Endothelial cell of umbilical vein (primary cell): ENCODE measurements around the gene RIOX2. TPM values are rescaled to one million over a fixed set of nuclear protein-coding genes. Genes with fewer than 3 reads are reported as not detected.

ENCODE experiments used
- BruUV-seq: library from RNA; stranded (reverse); fragments of 400-500 nt; replicated peaks from 2 replicates; lab custom pipeline; 2021; lab: Mats Ljungman, UMichigan
- CTCF ChIA-PET: fragments of 300-600, 350-600 bp; sonication (Branson Sonifier 250); formaldehyde crosslinking; loops from one replicate; lab custom pipeline; 2021; ENCODE audit warnings: antibody characterized with exemption, inconsistent platforms; lab: Charles Lee
- POLR2A ChIA-PET: fragments of 300-600, 350-600 bp; sonication (Branson Sonifier 250); formaldehyde crosslinking; loops from one replicate; lab custom pipeline; 2021; ENCODE audit warnings: antibody characterized with exemption, inconsistent platforms; lab: Charles Lee
- DNase-seq: peaks from one replicate; pipeline ENCODE4 v3.0.0-alpha.2; 2011; ENCODE audit warnings: low read depth, low spot score
- FAIRE-seq: peaks from 2 replicates; lab custom pipeline; 2011; peaks lifted over from hg19 to GRCh38; lab: Jason Lieb, UNC
- H2AFZ ChIP-seq: 2 replicates; pipeline ENCODE4 v1.6.0; 2012; ENCODE audit warnings: low read depth, low read length, control low read depth, inconsistent platforms
- H3K27ac ChIP-seq: 2 replicates; pipeline ENCODE4 v1.5.1; 2011; ENCODE audit warnings: low read depth, mild to moderate bottlenecking, control low read depth, low read length, moderate library complexity; ENCODE audit not compliant: insufficient read depth
- H3K27me3 ChIP-seq, 2 experiments: 2 replicates each; pipeline versions ENCODE4 v1.6.0 to v1.6.1; 2011; ENCODE audit warnings: low read length in 2 of 2, mixed read lengths in 1 of 2; ENCODE audit not compliant: control insufficient read depth in 2 of 2, insufficient read depth in 2 of 2
- H3K36me3 ChIP-seq, 2 experiments: 2 replicates in 1 of 2; 3 replicates in 1 of 2; pipeline ENCODE4 v1.5.1; 2011; ENCODE audit warnings: low read length in 2 of 2, mild to moderate bottlenecking in 1 of 2, moderate library complexity in 1 of 2; ENCODE audit not compliant: control insufficient read depth in 2 of 2, insufficient read depth in 2 of 2; ENCODE audit errors: extremely low read depth in 1 of 2
- H3K4me1 ChIP-seq: 3 replicates; pipeline ENCODE4 v1.5.1; 2011; ENCODE audit warnings: mild to moderate bottlenecking, low read length; ENCODE audit not compliant: control insufficient read depth, insufficient read depth; ENCODE audit errors: extremely low read depth
- H3K4me2 ChIP-seq: 2 replicates; pipeline ENCODE4 v1.6.1; 2011; ENCODE audit warnings: low read length, control low read depth, mixed read lengths; ENCODE audit not compliant: insufficient read depth
- H3K4me3 ChIP-seq, 3 experiments: fragments of 200-600 bp in 1 of 3; sonication (generic), shearing (Covaris generic) in 1 of 3; replicated peaks in 1 of 3; 2 replicates each; pipeline ENCODE4 v1.5.1; 2011 to 2016; ENCODE audit warnings: control low read depth in 3 of 3, low read length in 3 of 3, mild to moderate bottlenecking in 2 of 3, inconsistent platforms in 1 of 3, low read depth in 1 of 3, moderate library complexity in 1 of 3; ENCODE audit not compliant: insufficient read depth in 1 of 3
- H3K79me2 ChIP-seq: 2 replicates; pipeline ENCODE4 v1.6.0; 2012; ENCODE audit warnings: low read length, inconsistent platforms; ENCODE audit not compliant: control insufficient read depth, insufficient read depth
- H3K9ac ChIP-seq: replicated peaks from 2 replicates; pipeline ENCODE3; 2011; ENCODE audit warnings: low read length, control low read depth; ENCODE audit not compliant: insufficient read depth; ENCODE audit errors: extremely low read depth
- H3K9me1 ChIP-seq: replicated peaks from 3 replicates; pipeline ENCODE4 v1.6.0; 2011; ENCODE audit warnings: mild to moderate bottlenecking, low read length; ENCODE audit not compliant: control insufficient read depth, insufficient read depth; ENCODE audit errors: extremely low read depth
- H3K9me3 ChIP-seq: replicated peaks from 2 replicates; pipeline ENCODE4 v1.5.1; 2012; ENCODE audit warnings: low read length, inconsistent platforms; ENCODE audit not compliant: control insufficient read depth, insufficient read depth
- H4K20me1 ChIP-seq: replicated peaks from 2 replicates; pipeline ENCODE3; 2011; ENCODE audit warnings: mild to moderate bottlenecking, low read length; ENCODE audit not compliant: control insufficient read depth, insufficient read depth; ENCODE audit errors: extremely low read depth
- EZH2 ChIP-seq: IDR thresholded peaks from 2 replicates; pipeline ENCODE4 v1.6.1; 2012; ENCODE audit warnings: borderline replicate concordance, low read depth, mild to moderate bottlenecking, moderate library complexity, low read length, inconsistent platforms; ENCODE audit not compliant: severe bottlenecking
- FOS ChIP-seq: IDR thresholded peaks from 2 replicates; pipeline ENCODE4 v1.6.1; 2011; ENCODE audit warnings: mild to moderate bottlenecking, low read length, moderate library complexity, borderline replicate concordance; ENCODE audit not compliant: insufficient read depth
- GATA2 ChIP-seq: IDR thresholded peaks from 2 replicates; pipeline ENCODE4 v1.7.0; 2011; ENCODE audit warnings: low read depth, mild to moderate bottlenecking, moderate library complexity, mixed read lengths, low read length; ENCODE audit not compliant: insufficient read length, insufficient read depth
- JUN ChIP-seq: IDR thresholded peaks from 2 replicates; pipeline ENCODE4 v1.6.1; 2011; ENCODE audit warnings: borderline replicate concordance, low read depth; ENCODE audit not compliant: insufficient read length, insufficient read depth
- MYC ChIP-seq: IDR thresholded peaks from one replicate; pipeline ENCODE4 v1.6.1; 2011; ENCODE audit warnings: mild to moderate bottlenecking, low read depth, low read length
- POLR2A ChIP-seq: IDR thresholded peaks from 2 replicates; pipeline ENCODE4 v1.6.1; 2012; ENCODE audit warnings: low read depth, mild to moderate bottlenecking, control low read depth, low read length
- POLR2AphosphoS5 ChIP-seq: IDR thresholded peaks from 2 replicates; pipeline ENCODE4 v1.6.1; 2012; ENCODE audit warnings: low read depth, mild to moderate bottlenecking, control low read depth, low read length, moderate library complexity; ENCODE audit not compliant: insufficient read depth
- dilution Hi-C: fragments of 300-500 bp; cut with MboI; formaldehyde crosslinking; loops from one replicate; pipeline ENCODE4 v1.15.0; 2019; ENCODE audit warnings: low sequenced_read_pairs; ENCODE audit not compliant: extremely low pct_ligation_motif_present
- intact Hi-C: fragments of 100-400 bp; cut with micrococcal nuclease; formaldehyde crosslinking; loops from one replicate; pipeline ENCODE4 v1.10.0; 2022
- polyA plus RNA-seq, 4 experiments: library from polyadenylated mRNA; depleted of rRNA in 3 of 4; stranded (reverse) in 3 of 4; unstranded in 1 of 4; fragments of >200 nt; gene quantifications; 2 replicates each; pipeline versions ENCODE4 v1.2.1 to v1.2.3, GENCODE V29; 2011 to 2012; ENCODE audit warnings: missing spikeins in 1 of 4
- total RNA-seq: library from RNA; stranded (reverse); gene quantifications from 2 replicates; pipeline ENCODE4 v1.2.3, GENCODE V29; 2021
- TF ChIP-seq, protein P1 (sequence below): IDR thresholded peaks from 2 replicates; pipeline ENCODE4 v1.6.1; 2011; ENCODE audit not compliant: insufficient read depth, insufficient read length
- TF ChIP-seq, protein P2 (sequence below), 2 donors: IDR thresholded peaks; 1 replicate in 1 of 2; 2 replicates in 1 of 2; pipeline ENCODE4 v1.5.1; 2011; ENCODE audit warnings: low read length in 2 of 2, mild to moderate bottlenecking in 2 of 2, moderate library complexity in 2 of 2, control low read depth in 1 of 2, inconsistent platforms in 1 of 2, low read depth in 1 of 2; ENCODE audit not compliant: insufficient read depth in 1 of 2; ENCODE audit errors: extremely low read depth in 1 of 2

RIOX2 gene
- total and polyA plus RNA-seq, 2 donors (not counting 3 experiments of a cell fraction or from before 2014, with no cell fraction given) = 14.5 to 30.5 TPM

DNA sequence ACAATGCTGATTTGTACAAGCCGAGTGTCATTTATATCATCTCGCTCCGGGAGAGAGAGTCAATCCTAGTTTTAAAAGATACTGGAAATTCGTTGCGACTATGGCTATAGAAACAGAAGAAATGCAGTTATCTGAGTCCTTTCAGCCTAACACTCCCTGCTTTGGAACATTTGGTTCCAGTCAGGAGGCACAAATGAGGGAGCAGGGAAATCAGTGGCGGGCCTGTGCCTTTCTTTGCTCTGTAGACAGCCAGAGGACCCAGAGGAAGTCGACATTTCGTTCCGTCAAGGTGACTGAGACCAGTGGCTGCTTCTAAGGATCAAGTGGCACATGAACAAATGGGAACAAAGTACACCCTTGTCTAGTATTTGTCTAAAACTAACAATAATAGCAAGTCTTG lies 745 bp upstream of the RIOX2 start:
- H3K4me2 ChIP-seq = peak overlapping the region; percentile 54
- dilution Hi-C loops = no loop called here
- POLR2A ChIA-PET = no interaction called here

More for the DNA sequence above, 745 bp upstream of the RIOX2 start:
- peaks cover 0 to 6% of the 10 kb centered on the region in 2 experiments for H3K27me3 ChIP-seq
- no peak for DNase-seq
- no peak overlapping the region for H3K27ac ChIP-seq
- no peaks in the 10 kb centered on the region for H3K36me3 ChIP-seq
- peaks cover 32% of the 10 kb centered on the region for H3K79me2 ChIP-seq
- TF ChIP-seq FOS (no peak), GATA2 (no peak), POLR2A (no peak), MYC (no peak), JUN (no peak), EZH2 (no peak), POLR2AphosphoS5 (no peak)
- TF ChIP-seq, protein P1, sequence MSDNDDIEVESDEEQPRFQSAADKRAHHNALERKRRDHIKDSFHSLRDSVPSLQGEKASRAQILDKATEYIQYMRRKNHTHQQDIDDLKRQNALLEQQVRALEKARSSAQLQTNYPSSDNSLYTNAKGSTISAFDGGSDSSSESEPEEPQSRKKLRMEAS = no peak
- TF ChIP-seq, protein P2, sequence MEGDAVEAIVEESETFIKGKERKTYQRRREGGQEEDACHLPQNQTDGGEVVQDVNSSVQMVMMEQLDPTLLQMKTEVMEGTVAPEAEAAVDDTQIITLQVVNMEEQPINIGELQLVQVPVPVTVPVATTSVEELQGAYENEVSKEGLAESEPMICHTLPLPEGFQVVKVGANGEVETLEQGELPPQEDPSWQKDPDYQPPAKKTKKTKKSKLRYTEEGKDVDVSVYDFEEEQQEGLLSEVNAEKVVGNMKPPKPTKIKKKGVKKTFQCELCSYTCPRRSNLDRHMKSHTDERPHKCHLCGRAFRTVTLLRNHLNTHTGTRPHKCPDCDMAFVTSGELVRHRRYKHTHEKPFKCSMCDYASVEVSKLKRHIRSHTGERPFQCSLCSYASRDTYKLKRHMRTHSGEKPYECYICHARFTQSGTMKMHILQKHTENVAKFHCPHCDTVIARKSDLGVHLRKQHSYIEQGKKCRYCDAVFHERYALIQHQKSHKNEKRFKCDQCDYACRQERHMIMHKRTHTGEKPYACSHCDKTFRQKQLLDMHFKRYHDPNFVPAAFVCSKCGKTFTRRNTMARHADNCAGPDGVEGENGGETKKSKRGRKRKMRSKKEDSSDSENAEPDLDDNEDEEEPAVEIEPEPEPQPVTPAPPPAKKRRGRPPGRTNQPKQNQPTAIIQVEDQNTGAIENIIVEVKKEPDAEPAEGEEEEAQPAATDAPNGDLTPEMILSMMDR (IDR thresholded peaks at IDR 0.05; ENCODE audit: extremely low read depth in 1 of 2, insufficient read depth in 1 of 2, low read depth in 1 of 2, low read length in 2 of 2) = no peak
- H4K20me1 ChIP-seq = no peaks in the 10 kb centered on the region
- H3K9me1 ChIP-seq = no peaks in the 10 kb centered on the region
- H3K4me3 ChIP-seq = no peak overlapping the region
- H3K9ac ChIP-seq = no peak overlapping the region
- CTCF ChIA-PET = no interaction called here
- intact Hi-C loops = loop anchor here (1.0 kb wide), 1 partner anchor 151 kb away; the partner anchor contains the start of gene CRYBG3
- H2AFZ ChIP-seq = peak overlapping the region; percentile 88
- BruUV-seq = TSS peak; percentile 11
- FAIRE-seq = no peak
- H3K9me3 ChIP-seq = no peaks in the 10 kb centered on the region
- peaks cover 13% of the 10 kb centered on the region for H3K4me1 ChIP-seq
